Glutamatergic neuron (in vitro differentiated cells): ENCODE measurements around the gene RNASEH2C. TPM values are rescaled to one million over a fixed set of nuclear protein-coding genes. Genes with fewer than 3 reads are reported as not detected.
A peak's percentile ranks its signal among the peaks of the same experiment; 100 is the strongest.

Experiments used
- DNase-seq: peaks from one replicate; pipeline ENCODE4 v3.0.0; 2022
- H3K27ac Mint-ChIP-seq: one replicate; pipeline ENCODE4 v1.8.0; 2020; ENCODE audit warnings: mild to moderate bottlenecking, mixed read lengths, inconsistent platforms; ENCODE audit not compliant: unreplicated experiment
- H3K27me3 Mint-ChIP-seq: one replicate; pipeline ENCODE4 v1.8.0; 2020; ENCODE audit warnings: mild to moderate bottlenecking, moderate library complexity, mixed read lengths, inconsistent platforms; ENCODE audit not compliant: unreplicated experiment
- H3K36me3 Mint-ChIP-seq: one replicate; pipeline ENCODE4 v1.8.0; 2020; ENCODE audit warnings: mild to moderate bottlenecking, mixed read lengths, inconsistent platforms; ENCODE audit not compliant: unreplicated experiment
- H3K4me1 Mint-ChIP-seq: one replicate; pipeline ENCODE4 v1.8.0; 2020; ENCODE audit warnings: mild to moderate bottlenecking, low read depth, mixed read lengths, inconsistent platforms; ENCODE audit not compliant: unreplicated experiment
- H3K4me3 Mint-ChIP-seq: one replicate; pipeline ENCODE4 v1.8.0; 2020; ENCODE audit warnings: mild to moderate bottlenecking, mixed read lengths, inconsistent platforms; ENCODE audit not compliant: unreplicated experiment
- H3K9me3 Mint-ChIP-seq: one replicate; pipeline ENCODE4 v1.8.0; 2020; ENCODE audit warnings: mild to moderate bottlenecking, moderate library complexity, mixed read lengths, inconsistent platforms; ENCODE audit not compliant: unreplicated experiment
- total RNA-seq: library from RNA; stranded (reverse); fragmentation: NEBNext Ultra II Directional; extraction: Animal tissue kit (Norgen Biotek cat#: 25700); gene quantifications from one replicate; pipeline ENCODE4 v1.2.1, GENCODE V29; 2021; ENCODE audit not compliant: unreplicated experiment
- TF ChIP-seq, protein P1 (sequence below): fragments of 200-600 bp; sonication (generic); IDR thresholded peaks from one replicate; pipeline ENCODE4 v1.5.0; 2021; ENCODE audit not compliant: partially characterized antibody, unreplicated experiment

RNASEH2C gene
- total RNA-seq, 1 donor from 2014 or later, result 42.9 TPM

DNA sequence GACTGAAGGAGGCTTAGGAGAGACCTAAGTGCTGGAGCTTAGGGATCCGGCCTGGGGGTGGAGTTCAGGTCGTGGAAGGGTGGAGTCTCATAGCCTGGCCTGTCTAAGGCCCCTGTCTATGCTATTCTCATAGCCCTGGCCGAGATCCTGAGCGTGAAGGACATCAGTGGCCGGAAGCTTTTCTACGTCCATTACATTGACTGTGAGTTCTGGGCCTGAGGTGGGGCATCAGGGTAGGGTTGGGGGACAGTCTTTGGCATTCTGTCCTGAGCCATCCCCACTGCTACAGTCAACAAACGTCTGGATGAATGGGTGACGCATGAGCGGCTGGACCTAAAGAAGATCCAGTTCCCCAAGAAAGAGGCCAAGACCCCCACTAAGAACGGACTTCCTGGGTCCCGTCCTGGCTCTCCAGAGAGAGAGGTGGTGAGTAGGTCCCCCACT is 7.9 kb downstream of the RNASEH2C start:
- H3K9me3 Mint-ChIP-seq, result peaks cover 13% of the 10 kb centered on the region
- H3K27ac Mint-ChIP-seq, result peak overlapping the region; percentile 98
- H3K27me3 Mint-ChIP-seq, result peaks cover 5% of the 10 kb centered on the region
- TF ChIP-seq, protein P1, sequence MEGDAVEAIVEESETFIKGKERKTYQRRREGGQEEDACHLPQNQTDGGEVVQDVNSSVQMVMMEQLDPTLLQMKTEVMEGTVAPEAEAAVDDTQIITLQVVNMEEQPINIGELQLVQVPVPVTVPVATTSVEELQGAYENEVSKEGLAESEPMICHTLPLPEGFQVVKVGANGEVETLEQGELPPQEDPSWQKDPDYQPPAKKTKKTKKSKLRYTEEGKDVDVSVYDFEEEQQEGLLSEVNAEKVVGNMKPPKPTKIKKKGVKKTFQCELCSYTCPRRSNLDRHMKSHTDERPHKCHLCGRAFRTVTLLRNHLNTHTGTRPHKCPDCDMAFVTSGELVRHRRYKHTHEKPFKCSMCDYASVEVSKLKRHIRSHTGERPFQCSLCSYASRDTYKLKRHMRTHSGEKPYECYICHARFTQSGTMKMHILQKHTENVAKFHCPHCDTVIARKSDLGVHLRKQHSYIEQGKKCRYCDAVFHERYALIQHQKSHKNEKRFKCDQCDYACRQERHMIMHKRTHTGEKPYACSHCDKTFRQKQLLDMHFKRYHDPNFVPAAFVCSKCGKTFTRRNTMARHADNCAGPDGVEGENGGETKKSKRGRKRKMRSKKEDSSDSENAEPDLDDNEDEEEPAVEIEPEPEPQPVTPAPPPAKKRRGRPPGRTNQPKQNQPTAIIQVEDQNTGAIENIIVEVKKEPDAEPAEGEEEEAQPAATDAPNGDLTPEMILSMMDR, result no peak
- DNase-seq, result no peak
- peaks cover 3% of the 10 kb centered on the region for H3K4me1 Mint-ChIP-seq
- H3K36me3 Mint-ChIP-seq, result no peaks in the 10 kb centered on the region
- H3K4me3 Mint-ChIP-seq, result peak overlapping the region; percentile 92

DNA sequence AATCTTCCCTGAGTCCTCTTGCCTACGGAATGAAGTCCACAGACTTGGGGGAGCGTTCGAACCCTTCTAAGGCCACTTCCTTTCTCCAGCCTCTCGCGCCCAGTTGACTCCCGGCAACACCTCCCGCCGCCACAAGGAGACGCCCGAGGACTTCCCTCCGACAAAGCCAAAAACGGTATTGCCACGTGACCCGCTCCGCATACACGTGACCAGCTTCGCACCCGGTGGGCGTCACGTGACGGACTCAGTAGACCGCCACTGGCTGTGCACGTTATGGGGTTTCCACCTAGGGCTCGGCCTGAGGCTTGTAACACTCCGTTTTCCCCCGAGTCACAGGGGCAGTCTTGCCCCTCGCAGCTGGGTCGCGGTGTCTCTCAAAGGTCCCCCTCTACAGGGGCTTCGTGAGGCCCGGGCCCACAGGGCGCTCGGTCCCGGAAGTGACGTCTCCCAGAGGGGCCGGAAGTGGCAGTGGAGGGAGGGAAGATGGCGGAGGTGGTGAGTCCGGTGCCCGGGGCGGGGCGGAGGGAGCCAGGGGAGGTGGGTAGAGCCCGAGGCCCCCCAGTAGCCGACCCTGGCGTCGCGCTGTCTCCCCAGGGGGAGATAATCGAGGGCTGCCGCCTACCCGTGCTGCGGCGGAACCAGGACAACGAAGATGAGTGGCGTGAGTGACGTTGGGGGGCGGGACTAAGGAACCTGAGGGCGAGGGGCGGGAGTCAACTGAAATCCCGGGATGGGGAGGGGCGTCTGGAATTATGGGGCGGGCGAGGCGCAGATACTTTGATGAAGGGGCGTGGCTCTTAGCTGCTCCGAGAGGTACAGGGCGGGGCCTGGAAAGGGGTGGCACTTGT is 8.6 kb downstream of the RNASEH2C start, which contains the start of gene KAT5:
TSS of gene KAT5 (plus strand) at position 468 of the 848 bp plus-strand sequence. CDS start at position 484, 16 bp downstream.
- Mint-ChIP-seq H3K27ac (peak within 1 kb of the TSS; percentile 98), H3K4me3 (peak within 1 kb of the TSS; percentile 92), H3K27me3 (peaks cover 5% of the 10 kb centered on the region), H3K36me3 (no peaks in the 10 kb centered on the region), H3K9me3 (peaks cover 16% of the 10 kb centered on the region), H3K4me1 (peaks cover 9% of the 10 kb centered on the region)
- TF ChIP-seq, protein P1, result peak; percentile 95
- DNase-seq, result peak; percentile 98

GRCh38 chr11:65710421-65710820 is 10.2 kb downstream of the RNASEH2C start:
- H3K9me3 Mint-ChIP-seq, result peaks cover 17% of the 10 kb centered on the region
- TF ChIP-seq, protein P1, result no peak
- no peak overlapping the region for H3K27ac Mint-ChIP-seq
- no peaks in the 10 kb centered on the region for H3K36me3 Mint-ChIP-seq
- peaks cover 7% of the 10 kb centered on the region for H3K27me3 Mint-ChIP-seq
- peak overlapping the region; percentile 63 for H3K4me3 Mint-ChIP-seq
- no peak for DNase-seq
- H3K4me1 Mint-ChIP-seq, result peaks cover 19% of the 10 kb centered on the region

- peaks cover 20% of the 10 kb centered on the region for H3K4me1 Mint-ChIP-seq
- no peak for DNase-seq
Measured at GRCh38 chr11:65709661-65710060, 10.9 kb downstream of the RNASEH2C start.

More at GRCh38 chr11:65709661-65710060, 10.9 kb downstream of the RNASEH2C start:
- Mint-ChIP-seq H3K9me3 (peaks cover 15% of the 10 kb centered on the region), H3K36me3 (no peaks in the 10 kb centered on the region), H3K4me3 (no peak overlapping the region), H3K27me3 (peaks cover 7% of the 10 kb centered on the region), H3K27ac (no peak overlapping the region)
- TF ChIP-seq, protein P1, result no peak
